NCI-H524 (cell line): Measurements from ENCODE around the gene AGRN.
"Not testable (repeated sequence)": the region's sequence is repeated elsewhere in the genome, so short reads cannot be mapped to it uniquely, and the experiment has no call there.

Experiments
- DNase-seq, 2 experiments: peaks; one replicate each; lab custom pipeline; 2025; lab: John Stamatoyannopoulos, UW

AGRN gene

DNA sequence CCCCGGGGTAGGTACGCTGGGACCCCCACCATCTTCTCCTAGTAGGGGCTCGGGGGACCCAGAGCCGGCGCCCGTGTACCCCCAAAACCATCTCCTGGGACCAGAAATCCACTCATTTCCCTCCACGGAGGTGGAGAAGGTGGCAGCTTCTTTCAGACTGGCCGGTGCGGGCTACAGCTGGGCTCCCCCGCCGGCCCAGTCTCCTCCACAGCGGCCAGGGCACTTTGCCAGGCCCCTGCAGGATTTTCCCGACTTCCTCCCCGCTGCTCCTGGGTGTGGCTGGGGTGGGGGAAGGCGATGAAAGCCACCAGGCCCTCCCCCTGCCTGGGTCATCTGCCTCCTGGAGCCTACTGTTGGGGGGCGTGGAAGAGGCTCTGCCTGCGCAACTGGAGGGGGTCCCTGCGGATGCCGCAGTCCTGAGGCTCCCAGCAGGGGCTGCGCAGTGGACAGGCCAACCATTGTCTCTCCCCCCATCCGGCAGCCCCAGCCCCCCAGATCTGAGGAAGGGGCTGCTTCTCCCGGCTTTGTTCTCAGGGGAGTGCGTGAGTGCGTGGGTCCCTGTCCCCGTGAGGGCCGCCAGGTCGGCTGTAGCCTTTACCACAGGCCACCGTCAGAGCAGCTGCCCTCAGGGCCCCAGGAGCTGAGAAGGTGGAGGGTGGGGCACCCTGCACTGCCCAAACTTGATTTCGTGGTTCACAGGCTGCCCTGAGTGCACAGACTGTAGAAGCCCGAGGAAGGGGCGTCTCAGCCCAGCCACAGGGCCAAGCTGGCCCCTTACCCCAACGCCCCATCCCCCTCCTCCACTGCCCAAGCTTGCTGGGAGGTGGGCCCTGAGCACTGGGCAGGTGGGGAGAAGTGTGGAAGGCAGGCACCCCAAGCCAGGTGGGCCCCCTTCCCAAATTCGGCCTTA lies 1.3 kb downstream of the AGRN start:
- peak in 1 of 2 experiments; percentile 44 for DNase-seq

- no peak for DNase-seq
Measured at GRCh38 chr1:1021920-1022259, 2.0 kb downstream of the AGRN start.

DNA sequence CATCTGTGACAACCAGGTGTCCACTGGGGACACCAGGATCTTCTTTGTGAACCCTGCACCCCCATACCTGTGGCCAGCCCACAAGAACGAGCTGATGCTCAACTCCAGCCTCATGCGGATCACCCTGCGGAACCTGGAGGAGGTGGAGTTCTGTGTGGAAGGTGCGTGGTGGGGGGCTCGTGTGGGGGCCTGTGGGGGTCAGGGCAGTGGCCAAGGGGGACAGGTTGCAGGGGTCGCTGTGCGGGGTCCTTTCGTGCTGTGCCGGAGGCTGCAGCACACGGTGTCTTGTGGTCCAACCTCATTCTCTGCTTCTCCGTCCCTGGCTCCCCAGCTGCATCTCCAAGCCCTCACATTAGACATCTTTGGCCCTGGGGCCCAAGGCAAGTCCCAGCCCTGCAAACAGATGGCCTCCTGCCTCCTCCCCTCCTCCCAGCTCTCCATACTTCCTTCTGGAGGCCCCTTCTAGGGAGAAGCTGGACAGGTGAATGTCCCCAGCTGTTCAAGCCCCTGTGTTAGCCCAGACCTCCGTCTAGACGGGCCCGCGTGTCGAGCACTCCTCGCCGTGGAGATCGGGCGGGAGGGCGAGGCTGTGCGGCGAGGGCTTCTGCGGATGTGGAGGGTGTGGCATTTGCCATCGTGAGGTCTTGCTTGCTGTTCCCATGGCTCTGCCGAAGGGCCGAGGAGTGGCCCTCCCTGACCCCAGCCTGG lies 2.5 kb downstream of the AGRN start:
- DNase-seq: peak in 1 of 2 experiments; percentile 62

GRCh38 chr1:1023700-1024099 lies 3.8 kb downstream of the AGRN start:
- no peak for DNase-seq

GRCh38 chr1:1024149-1024770 lies 4.3 kb downstream of the AGRN start:
- no peak for DNase-seq

DNA sequence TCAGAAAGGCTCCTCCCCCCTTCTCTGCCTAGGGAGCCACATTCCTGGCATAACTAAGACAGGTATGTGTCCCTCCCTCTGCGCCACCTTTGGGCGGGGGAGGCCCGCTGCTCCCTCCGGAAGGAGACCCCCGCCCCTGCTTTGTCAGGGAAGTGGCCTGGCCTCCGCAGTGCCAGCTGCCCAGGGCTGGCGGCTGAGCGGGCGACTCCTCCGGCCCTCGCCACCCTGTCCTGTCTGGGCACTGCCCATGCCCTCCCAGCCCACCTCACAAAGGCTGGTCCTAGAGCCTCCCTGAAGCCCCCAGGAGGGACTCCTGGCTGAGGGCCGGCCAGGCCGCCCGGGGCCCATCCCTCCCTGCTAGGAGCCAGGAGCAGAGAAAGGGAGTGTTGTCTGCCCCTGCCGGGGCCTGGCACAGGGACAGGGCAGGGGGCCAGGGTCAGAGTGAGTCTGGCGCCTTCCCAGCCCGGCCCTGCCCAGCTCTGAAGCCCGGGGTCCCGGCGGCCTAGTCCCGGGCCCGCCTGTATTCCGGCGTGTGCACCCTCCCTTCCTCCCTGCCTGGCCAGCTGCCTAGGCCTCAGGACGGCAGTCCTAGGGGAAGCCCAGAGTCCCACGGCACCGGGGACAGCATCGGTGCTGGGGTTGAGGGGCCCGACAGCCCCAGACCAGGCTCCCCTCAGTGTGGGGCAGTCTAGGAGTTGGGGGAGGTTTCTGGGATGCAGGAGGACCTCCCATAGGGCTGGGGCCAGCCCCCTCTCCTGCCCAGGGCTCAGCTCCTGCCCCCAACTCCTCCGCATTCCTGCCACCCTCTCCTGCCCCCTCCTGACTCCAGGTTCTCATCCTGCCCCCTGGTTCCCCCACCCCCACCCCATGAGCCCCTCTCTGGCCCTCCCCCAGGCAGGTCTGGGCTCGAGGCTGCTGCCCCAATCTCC lies 5.1 kb downstream of the AGRN start:
- DNase-seq: no peak

GRCh38 chr1:1025730-1026129 lies 5.8 kb downstream of the AGRN start:
- DNase-seq: no peak

DNA sequence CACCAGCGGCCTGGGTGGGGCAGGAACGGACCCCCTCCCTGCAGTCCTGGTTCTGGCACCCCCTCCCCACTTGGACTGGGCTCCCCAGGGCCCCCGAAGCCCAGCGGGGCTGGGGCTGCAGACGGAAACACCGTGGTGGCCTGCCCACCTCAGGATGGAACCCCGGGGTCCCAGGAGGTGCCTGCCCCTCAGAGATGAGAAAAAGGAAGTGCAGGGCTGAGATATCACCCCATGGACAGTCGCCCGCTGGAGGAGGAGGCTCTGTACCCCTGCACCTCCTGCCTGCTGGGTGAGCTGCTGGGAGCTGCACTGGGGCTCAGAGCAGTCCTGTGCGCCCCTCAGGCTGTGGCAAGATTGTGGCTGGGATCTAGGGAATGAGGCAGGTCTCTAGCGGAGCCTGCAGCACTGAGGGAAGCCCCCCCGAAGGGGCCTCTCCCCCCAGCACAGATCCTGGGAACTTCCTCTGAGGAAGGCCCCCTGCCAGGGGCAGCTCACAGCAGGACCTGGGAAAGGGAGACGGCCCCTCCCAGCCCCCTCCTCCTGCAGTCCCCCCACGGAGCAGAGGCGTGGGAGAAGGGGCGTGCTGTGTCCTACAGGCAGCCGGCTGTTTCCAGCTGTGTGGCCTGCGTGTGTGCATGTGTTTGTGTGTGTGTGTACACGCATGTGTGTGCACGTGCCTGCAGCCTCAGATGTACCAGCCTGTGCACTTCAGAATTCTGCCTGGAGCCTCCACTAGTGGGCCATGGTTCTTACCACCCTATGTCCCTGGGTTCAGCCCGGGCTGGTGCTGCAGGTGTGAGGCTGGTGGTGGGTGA lies 6.9 kb downstream of the AGRN start:
- DNase-seq: no peak

DNA sequence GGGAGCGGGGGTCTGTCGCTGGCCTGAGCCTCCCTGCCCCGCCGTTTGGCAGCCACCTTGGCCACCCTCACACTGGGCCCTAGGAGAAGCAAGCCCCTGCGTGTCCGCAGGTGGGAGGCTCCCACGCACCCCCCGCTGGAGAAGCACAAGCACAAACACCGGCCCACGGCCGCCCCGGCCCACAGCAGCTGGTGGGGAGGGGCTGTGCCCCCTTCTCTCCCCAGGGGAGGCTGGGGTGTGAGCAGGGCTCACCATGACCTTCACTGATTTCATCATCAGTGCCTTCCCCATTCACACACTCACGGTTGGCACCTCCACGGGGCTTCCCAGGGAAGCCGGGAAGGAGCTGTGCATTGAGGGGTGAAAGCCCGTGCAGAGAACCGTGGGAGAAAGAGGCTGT lies 7.9 kb downstream of the AGRN start:
- no peak for DNase-seq

GRCh38 chr1:1030867-1031658 lies 11.1 kb downstream of the AGRN start:
- not testable (repeated sequence) for DNase-seq

- DNase-seq: no peak
Measured at GRCh38 chr1:1031659-1032235, 11.8 kb downstream of the AGRN start.

DNA sequence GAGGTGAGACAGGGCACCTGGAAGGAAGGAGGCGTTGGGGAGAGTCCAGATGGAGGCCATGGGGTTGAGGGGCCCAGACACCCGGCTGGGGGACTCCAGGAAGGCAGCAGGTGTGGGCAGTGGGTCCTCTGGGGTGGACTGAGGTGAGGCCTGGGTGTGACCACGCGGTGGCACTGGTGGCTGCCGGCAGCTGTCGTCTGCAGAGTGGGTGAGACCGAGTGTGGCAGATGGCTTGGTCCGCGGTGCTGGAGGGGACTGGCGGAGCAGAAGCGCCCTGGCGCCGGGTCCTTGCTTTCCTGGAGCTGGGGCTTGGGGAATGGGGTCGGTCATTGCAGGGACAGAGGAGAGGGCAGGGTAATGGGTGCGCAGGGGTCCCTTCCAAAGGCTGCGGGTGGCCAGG lies 12.5 kb downstream of the AGRN start:
- DNase-seq: peak; percentile 51 to 84

- peak; percentile 83 to 94 for DNase-seq
Measured at GRCh38 chr1:1033009-1033587, 13.2 kb downstream of the AGRN start.

DNA sequence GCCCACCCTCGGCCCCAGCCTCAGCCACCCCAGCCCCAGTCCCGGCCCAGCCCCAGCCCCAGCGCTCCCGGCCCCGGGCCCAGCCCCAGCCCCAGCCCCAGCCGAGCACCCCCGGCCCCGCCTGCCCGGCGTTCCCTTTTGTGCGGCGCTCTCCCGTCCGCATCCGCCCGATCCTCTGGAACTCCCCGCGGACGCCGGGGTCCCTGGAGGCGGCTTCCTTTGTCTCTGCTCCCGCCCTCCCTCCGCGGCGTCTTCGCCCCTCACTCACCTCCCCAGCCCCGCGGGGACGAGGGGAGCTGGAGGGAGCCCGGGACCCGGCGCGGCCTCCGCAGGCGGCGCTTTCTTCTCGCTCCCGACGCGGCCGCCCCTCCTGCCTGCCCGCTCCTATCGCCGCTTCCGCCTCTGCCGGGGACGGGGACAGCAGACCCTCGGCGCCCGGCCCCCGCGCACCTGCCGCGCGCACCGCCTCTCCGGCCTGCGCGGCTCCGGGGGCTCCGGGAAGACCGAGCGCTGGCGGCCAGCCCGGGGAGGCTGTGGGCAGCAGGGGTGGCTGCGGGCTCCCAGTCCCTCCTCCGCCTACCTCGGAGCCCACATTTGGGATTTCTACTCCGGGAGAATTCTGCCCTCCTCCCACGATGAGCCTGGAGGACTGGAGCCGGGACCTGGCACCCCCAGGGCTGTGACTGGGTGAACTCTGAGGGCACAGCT lies 14.0 kb downstream of the AGRN start:
- no peak for DNase-seq

DNA sequence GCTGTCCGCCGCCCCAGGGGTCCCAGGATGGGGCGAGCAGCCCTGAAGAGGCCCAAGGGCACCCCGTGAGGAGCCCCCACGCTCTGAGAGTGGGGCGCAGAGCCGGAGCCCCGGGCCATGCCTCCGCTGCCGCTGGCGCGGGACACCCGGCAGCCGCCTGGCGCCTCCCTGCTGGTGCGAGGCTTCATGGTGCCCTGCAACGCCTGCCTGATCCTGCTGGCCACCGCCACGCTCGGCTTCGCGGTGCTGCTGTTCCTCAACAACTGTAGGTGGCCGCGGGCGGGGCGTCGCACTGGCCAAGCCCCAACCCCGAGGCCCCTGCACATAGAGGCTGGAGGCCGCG lies 14.5 kb downstream of the AGRN start:
- no peak for DNase-seq

GRCh38 chr1:1035291-1035943 lies 15.5 kb downstream of the AGRN start:
- DNase-seq: no peak

GRCh38 chr1:1037366-1038327 lies 17.7 kb downstream of the AGRN start:
- DNase-seq: no peak
